Measurements from ENCODE around the gene MCU.

DNA sequence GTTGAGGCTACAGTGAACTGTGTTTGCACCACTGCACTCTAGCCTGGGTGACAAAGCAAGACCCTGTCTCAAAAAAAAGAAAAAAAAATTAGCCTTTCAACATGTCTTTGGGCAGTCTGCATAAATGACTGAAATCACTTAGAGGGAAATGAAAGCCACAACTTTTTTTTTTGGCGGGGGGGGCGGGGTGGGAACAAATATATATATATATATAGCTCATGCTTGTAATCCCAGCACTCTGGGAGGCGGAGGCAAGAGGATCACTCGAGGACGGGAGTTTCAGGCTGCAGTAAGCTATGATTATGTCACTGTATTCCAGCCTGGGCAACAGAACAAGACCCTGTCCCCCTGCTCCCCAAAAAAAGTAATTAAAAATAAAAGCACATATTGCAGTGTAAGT is 42.7 kb upstream of the MCU start:
- TF ChIP-seq, protein P1, sequence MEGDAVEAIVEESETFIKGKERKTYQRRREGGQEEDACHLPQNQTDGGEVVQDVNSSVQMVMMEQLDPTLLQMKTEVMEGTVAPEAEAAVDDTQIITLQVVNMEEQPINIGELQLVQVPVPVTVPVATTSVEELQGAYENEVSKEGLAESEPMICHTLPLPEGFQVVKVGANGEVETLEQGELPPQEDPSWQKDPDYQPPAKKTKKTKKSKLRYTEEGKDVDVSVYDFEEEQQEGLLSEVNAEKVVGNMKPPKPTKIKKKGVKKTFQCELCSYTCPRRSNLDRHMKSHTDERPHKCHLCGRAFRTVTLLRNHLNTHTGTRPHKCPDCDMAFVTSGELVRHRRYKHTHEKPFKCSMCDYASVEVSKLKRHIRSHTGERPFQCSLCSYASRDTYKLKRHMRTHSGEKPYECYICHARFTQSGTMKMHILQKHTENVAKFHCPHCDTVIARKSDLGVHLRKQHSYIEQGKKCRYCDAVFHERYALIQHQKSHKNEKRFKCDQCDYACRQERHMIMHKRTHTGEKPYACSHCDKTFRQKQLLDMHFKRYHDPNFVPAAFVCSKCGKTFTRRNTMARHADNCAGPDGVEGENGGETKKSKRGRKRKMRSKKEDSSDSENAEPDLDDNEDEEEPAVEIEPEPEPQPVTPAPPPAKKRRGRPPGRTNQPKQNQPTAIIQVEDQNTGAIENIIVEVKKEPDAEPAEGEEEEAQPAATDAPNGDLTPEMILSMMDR (conservative IDR thresholded peaks at IDR 0.05; ENCODE audit: low read length) = no peak
- no peak for TF ChIP-seq EZH2phosphoT487 (IDR thresholded peaks at IDR 0.05; ENCODE audit: borderline replicate concordance, low read depth, low read length)
